BLaER1 (cell line): Measurements from ENCODE around the gene CENPP.

Experiments used
- H3K27ac ChIP-seq: shearing (Covaris generic); formaldehyde crosslinking; 2 replicates; pipeline ENCODE4 v1.8.1; 2022
- H3K27me3 ChIP-seq: shearing (Covaris generic); formaldehyde crosslinking; 2 replicates; pipeline ENCODE4 v1.8.1; 2022
- H3K36me3 ChIP-seq: shearing (Covaris generic); formaldehyde crosslinking; 2 replicates; pipeline ENCODE4 v1.8.1; 2022
- H3K4me1 ChIP-seq: shearing (Covaris generic); formaldehyde crosslinking; 2 replicates; pipeline ENCODE4 v1.8.1; 2022
- H3K4me2 ChIP-seq: shearing (Covaris generic); formaldehyde crosslinking; 2 replicates; pipeline ENCODE4 v1.8.1; 2022
- H3K4me3 ChIP-seq: shearing (Covaris generic); formaldehyde crosslinking; 2 replicates; pipeline ENCODE4 v1.8.1; 2022
- H3K9ac ChIP-seq: shearing (Covaris generic); formaldehyde crosslinking; 2 replicates; pipeline ENCODE4 v1.8.1; 2022
- H3K9me3 ChIP-seq: shearing (Covaris generic); formaldehyde crosslinking; 2 replicates; pipeline ENCODE4 v1.8.1; 2022
- H4K20me1 ChIP-seq: shearing (Covaris generic); formaldehyde crosslinking; 2 replicates; pipeline ENCODE4 v1.8.1; 2022
- Cebpa-rat ChIP-seq: shearing (Covaris generic); IDR thresholded peaks from 2 replicates; pipeline ENCODE4 v1.8.1; 2022

Gene CENPP

GRCh38 chr9:92325269-92325990 is at the start of gene CENPP, which contains the start of gene NOL8:
Gene CENPP (plus strand): TSS chr9:92325953.
Gene NOL8 (minus strand): TSS chr9:92325350. CDS start chr9:92324161, 1,189 bp downstream.
- H3K9ac ChIP-seq, result peak within 1 kb of the TSS; percentile 99
- TF ChIP-seq Cebpa-rat, result no peak
- H3K27me3 ChIP-seq, result no peaks in the 10 kb centered on the region
- H3K4me1 ChIP-seq, result peaks cover 34% of the 10 kb centered on the region
- peaks cover 27% of the 10 kb centered on the region for H3K36me3 ChIP-seq
- H3K27ac ChIP-seq, result peak within 1 kb of the TSS; percentile 100
- no peaks in the 10 kb centered on the region for H4K20me1 ChIP-seq
- peak within 1 kb of the TSS; percentile 87 for H3K4me2 ChIP-seq
- H3K4me3 ChIP-seq, result peak within 1 kb of the TSS; percentile 88
- no peaks in the 10 kb centered on the region for H3K9me3 ChIP-seq

DNA sequence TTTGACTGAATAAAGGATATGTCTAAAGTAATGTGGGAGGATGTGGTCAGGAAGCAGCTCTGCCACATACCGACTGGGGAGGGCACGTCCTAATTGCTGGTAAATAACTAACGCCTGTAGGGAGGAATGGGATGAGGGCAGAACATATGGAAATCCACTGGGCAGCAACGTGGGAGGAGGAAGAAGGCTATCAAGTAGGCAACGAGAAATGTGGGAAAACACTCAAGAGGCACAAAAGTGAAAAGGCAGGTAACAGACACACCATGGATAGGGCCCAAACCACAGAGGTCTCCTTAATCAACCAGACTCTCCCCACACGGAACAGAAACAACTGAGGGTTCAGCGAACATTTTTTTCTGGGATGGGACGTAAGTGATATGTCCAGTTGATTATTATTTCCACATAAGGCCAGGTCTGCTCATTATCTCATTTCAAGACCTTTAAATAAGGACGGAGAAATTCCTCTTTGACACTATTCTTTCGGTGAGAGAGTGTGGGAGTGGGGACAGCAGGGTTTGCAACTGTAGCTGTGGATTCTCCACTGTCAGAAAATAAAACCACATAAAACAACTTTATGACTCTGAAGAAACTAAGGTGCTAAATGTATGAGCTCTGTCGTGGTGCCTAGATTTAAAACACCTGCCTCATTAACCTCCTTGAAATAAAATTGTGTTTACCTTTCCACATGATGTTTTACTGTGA is 49.3 kb upstream of the CENPP start:
- Histone ChIP-seq H3K4me2 (peak overlapping the region; percentile 65), H3K27ac (peak overlapping the region; percentile 37; the same call in 1 of the 2 replicates), H3K9me3 (no peaks in the 10 kb centered on the region), H3K4me3 (no peak overlapping the region), H3K36me3 (peaks cover 100% of the 10 kb centered on the region), H3K9ac (peak overlapping the region; percentile 27; the same call in 1 of the 2 replicates), H4K20me1 (peaks cover 100% of the 10 kb centered on the region), H3K27me3 (no peaks in the 10 kb centered on the region), H3K4me1 (peaks cover 23% of the 10 kb centered on the region)
- TF ChIP-seq Cebpa-rat, result no peak

DNA sequence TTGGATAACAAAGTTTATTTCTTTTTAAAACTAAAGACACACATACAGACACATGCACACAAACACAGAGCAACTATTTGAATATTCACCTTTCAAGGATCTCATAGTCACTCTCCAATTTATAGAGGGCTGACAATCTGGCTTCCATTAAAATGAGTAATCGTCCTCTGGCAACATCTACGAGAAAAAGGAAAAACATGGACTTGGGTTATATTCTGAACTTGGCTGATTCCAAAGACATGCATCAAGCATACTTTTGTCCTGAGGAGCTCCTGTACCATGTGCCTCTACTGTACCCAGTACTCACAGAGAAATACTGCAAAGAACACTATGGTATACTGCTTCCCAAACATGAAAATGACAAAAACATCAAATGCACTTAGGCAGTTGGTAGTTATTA is 47.6 kb upstream of the CENPP start:
- H3K4me2 ChIP-seq, result no peak overlapping the region
- H3K9me3 ChIP-seq, result no peaks in the 10 kb centered on the region
- H3K36me3 ChIP-seq, result peaks cover 100% of the 10 kb centered on the region
- H4K20me1 ChIP-seq, result peaks cover 100% of the 10 kb centered on the region
- no peak overlapping the region for H3K4me3 ChIP-seq
- H3K4me1 ChIP-seq, result peaks cover 23% of the 10 kb centered on the region
- H3K27me3 ChIP-seq, result no peaks in the 10 kb centered on the region
- no peak for TF ChIP-seq Cebpa-rat
- no peak overlapping the region for H3K27ac ChIP-seq
- no peak overlapping the region for H3K9ac ChIP-seq

- Histone ChIP-seq H3K4me1 (peaks cover 23% of the 10 kb centered on the region), H3K4me2 (no peak overlapping the region), H3K27ac (no peak overlapping the region), H4K20me1 (peaks cover 100% of the 10 kb centered on the region), H3K36me3 (peaks cover 100% of the 10 kb centered on the region), H3K9me3 (no peaks in the 10 kb centered on the region), H3K27me3 (no peaks in the 10 kb centered on the region), H3K4me3 (no peak overlapping the region), H3K9ac (no peak overlapping the region)
- TF ChIP-seq Cebpa-rat, result no peak
These were observed 46.5 kb upstream of the CENPP start for GRCh38 chr9:92279302-92279701.

GRCh38 chr9:92289708-92290390 is 35.9 kb upstream of the CENPP start:
- TF ChIP-seq Cebpa-rat, result no peak
- H3K27me3 ChIP-seq, result no peaks in the 10 kb centered on the region
- H4K20me1 ChIP-seq, result peaks cover 76% of the 10 kb centered on the region
- H3K4me2 ChIP-seq, result no peak overlapping the region
- no peak overlapping the region for H3K4me3 ChIP-seq
- H3K27ac ChIP-seq, result no peak overlapping the region
- peaks cover 28% of the 10 kb centered on the region for H3K4me1 ChIP-seq
- H3K36me3 ChIP-seq, result peaks cover 65% of the 10 kb centered on the region
- no peaks in the 10 kb centered on the region for H3K9me3 ChIP-seq
- no peak overlapping the region for H3K9ac ChIP-seq

GRCh38 chr9:92290785-92291429 is 34.8 kb upstream of the CENPP start:
- peaks cover 39% of the 10 kb centered on the region for H3K4me1 ChIP-seq
- peaks cover 66% of the 10 kb centered on the region for H4K20me1 ChIP-seq
- H3K27me3 ChIP-seq, result no peaks in the 10 kb centered on the region
- TF ChIP-seq Cebpa-rat, result no peak
- H3K9ac ChIP-seq, result no peak overlapping the region
- peak overlapping the region; percentile 96 for H3K4me2 ChIP-seq
- peaks cover 55% of the 10 kb centered on the region for H3K36me3 ChIP-seq
- no peak overlapping the region for H3K27ac ChIP-seq
- no peak overlapping the region; the same call in 1 of the 2 replicates for H3K4me3 ChIP-seq
- H3K9me3 ChIP-seq, result no peaks in the 10 kb centered on the region

DNA sequence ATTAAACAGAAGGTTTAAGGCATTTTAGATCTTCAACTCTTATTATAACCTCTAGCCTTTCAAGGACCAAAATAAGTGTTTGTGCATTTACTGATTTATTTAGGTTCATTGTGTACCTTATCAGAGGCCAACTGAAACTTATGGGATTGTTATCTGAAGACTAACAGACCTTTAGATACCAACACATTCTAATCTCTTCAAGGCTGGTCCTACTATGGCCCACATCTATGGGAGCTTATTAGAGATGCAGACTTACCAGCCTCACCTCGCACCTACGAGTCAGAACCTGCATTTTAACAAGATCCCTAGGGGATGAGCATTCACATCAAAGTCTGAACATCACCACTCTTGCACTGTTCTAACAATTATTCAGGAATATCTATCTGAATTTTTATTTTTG is 34.2 kb upstream of the CENPP start:
- Histone ChIP-seq H3K36me3 (peaks cover 48% of the 10 kb centered on the region), H3K27ac (no peak overlapping the region), H3K27me3 (no peaks in the 10 kb centered on the region), H4K20me1 (peaks cover 59% of the 10 kb centered on the region), H3K4me3 (peak overlapping the region; percentile 80), H3K9ac (peak overlapping the region; percentile 94; the same call in 1 of the 2 replicates), H3K4me2 (peak overlapping the region; percentile 96), H3K9me3 (no peaks in the 10 kb centered on the region), H3K4me1 (peaks cover 45% of the 10 kb centered on the region)
- TF ChIP-seq Cebpa-rat, result no peak

- H3K4me1 ChIP-seq, result peaks cover 55% of the 10 kb centered on the region
- peak overlapping the region; percentile 94 for H3K9ac ChIP-seq
- H4K20me1 ChIP-seq, result peaks cover 50% of the 10 kb centered on the region
- H3K9me3 ChIP-seq, result no peaks in the 10 kb centered on the region
- H3K36me3 ChIP-seq, result peaks cover 48% of the 10 kb centered on the region
- no peaks in the 10 kb centered on the region for H3K27me3 ChIP-seq
- peak overlapping the region; percentile 96 for H3K4me2 ChIP-seq
- peak overlapping the region; percentile 96 for H3K27ac ChIP-seq
- no peak for TF ChIP-seq Cebpa-rat
- peak overlapping the region; percentile 80 for H3K4me3 ChIP-seq
These were observed 33.2 kb upstream of the CENPP start for GRCh38 chr9:92292338-92293074.

GRCh38 chr9:92293075-92293354 is 32.7 kb upstream of the CENPP start:
- no peak for TF ChIP-seq Cebpa-rat
- Histone ChIP-seq H3K4me3 (peak overlapping the region; percentile 80), H3K27ac (peak overlapping the region; percentile 96), H3K36me3 (peaks cover 48% of the 10 kb centered on the region), H3K4me2 (peak overlapping the region; percentile 96), H3K27me3 (no peaks in the 10 kb centered on the region), H3K9me3 (no peaks in the 10 kb centered on the region), H4K20me1 (peaks cover 45% of the 10 kb centered on the region), H3K4me1 (peaks cover 60% of the 10 kb centered on the region), H3K9ac (peak overlapping the region; percentile 94)
